ENCODE measurements around the gene RAB11A. TPM values are rescaled to one million over a fixed set of nuclear protein-coding genes. Genes with fewer than 3 reads are reported as not detected.
"Not testable (repeated sequence)": the region's sequence is repeated elsewhere in the genome, so short reads cannot be mapped to it uniquely, and the experiment has no call there.

RAB11A gene
- total RNA-seq, 1 donor from 2014 or later, result 192 TPM

DNA sequence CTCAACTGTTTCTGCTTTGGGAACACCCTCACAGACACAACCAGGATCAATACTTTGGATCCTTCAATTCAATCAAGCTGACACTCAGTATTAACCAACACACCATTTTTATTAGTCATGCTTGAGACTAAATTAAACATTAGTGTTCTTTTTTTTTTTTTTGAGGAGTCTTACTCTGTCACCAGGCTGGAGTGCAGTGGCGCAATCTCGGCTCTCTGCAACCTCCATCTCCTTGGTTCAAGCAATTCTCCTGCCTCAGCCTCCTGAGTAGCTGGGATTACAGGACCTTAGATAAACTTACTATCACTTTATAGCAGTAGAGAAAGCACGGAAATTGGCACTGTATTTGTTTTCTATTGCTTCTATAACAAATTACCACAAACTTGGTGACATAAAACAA, 2.0 kb upstream of the RAB11A start:
- DNase-seq (ENCODE audit: low spot score in 2 of 2), result no peak
- H3K9me3 ChIP-seq, result no peaks in the 10 kb centered on the region
- peaks cover 0 to 3% of the 10 kb centered on the region in 2 donors for H3K4me1 ChIP-seq
- no peaks in the 10 kb centered on the region for H3K27me3 ChIP-seq
- TF ChIP-seq, protein P1, sequence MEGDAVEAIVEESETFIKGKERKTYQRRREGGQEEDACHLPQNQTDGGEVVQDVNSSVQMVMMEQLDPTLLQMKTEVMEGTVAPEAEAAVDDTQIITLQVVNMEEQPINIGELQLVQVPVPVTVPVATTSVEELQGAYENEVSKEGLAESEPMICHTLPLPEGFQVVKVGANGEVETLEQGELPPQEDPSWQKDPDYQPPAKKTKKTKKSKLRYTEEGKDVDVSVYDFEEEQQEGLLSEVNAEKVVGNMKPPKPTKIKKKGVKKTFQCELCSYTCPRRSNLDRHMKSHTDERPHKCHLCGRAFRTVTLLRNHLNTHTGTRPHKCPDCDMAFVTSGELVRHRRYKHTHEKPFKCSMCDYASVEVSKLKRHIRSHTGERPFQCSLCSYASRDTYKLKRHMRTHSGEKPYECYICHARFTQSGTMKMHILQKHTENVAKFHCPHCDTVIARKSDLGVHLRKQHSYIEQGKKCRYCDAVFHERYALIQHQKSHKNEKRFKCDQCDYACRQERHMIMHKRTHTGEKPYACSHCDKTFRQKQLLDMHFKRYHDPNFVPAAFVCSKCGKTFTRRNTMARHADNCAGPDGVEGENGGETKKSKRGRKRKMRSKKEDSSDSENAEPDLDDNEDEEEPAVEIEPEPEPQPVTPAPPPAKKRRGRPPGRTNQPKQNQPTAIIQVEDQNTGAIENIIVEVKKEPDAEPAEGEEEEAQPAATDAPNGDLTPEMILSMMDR (IDR thresholded peaks at IDR 0.05), result no peak
- H3K4me3 ChIP-seq, result no peak overlapping the region
- intact Hi-C loops (cut with DNase I), result no loop called here
- no peak overlapping the region for H3K27ac ChIP-seq
- no peaks in the 10 kb centered on the region for H3K36me3 ChIP-seq

DNA sequence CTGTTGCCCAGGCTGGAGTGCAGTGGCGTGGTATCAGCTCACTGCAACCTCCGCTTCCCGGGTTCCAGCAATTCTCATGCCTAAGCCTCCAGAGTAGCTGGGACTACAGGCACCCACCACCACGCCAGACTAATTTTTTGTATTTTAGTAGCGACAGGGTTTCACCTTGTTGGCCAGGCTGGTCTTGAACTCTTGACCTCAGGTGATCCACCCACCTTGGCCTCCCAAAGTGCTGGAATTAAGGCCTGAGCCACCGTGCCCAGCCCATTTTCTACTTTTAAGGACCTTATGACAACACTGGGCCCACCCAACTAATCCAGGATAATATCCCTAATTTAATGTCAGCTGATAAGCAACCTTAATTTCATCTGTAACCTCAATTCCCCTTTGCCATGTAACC, 1.4 kb upstream of the RAB11A start:
- intact Hi-C loops (cut with DNase I); DNase-seq (ENCODE audit: low spot score in 2 of 2); H3K27me3 ChIP-seq; H3K4me1 ChIP-seq; H3K36me3 ChIP-seq; H3K9me3 ChIP-seq; H3K27ac ChIP-seq; H3K4me3 ChIP-seq: not testable (repeated sequence)

DNA sequence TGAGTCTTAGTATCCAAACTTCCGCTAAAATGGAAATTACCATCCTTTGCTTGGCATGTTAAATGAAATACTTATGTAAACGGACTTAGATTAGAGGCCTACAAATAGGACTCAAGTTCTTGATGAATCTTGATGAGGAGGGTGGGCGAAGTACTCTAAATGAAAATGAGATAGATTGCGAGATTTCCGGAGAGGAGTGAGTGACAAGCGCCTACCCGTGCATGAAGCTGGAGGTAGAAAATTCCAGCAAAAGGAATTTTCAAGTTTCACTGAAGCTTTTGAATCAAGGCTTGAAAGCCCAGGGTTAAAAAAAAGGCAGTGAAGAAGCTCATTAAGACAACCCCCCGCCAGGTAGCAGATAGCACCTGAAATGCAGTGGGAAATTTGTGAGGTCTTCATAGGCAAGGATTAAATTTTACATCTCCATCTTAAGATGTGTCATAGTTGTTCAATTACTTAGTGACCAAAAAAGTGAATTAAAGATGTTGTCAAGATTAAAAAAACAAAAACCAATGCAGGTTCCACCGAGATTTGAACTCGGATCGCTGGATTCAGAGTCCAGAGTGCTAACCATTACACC, 655 bp upstream of the RAB11A start:
- no peaks in the 10 kb centered on the region for H3K9me3 ChIP-seq
- H3K4me1 ChIP-seq, result peaks cover 3 to 5% of the 10 kb centered on the region in 2 donors
- H3K4me3 ChIP-seq, result peak overlapping the region; percentile 86 to 96
- TF ChIP-seq, protein P1 (IDR thresholded peaks at IDR 0.05), result no peak
- no peak for DNase-seq (ENCODE audit: low spot score in 2 of 2)
- H3K27ac ChIP-seq, result peak overlapping the region; percentile 95 to 97
- intact Hi-C loops (cut with DNase I), result loop anchor here (1.0 kb wide), 3 partner anchors 36 to 257 kb away; partner anchors contain the start of genes DENND4A and INTS14
- no peaks in the 10 kb centered on the region for H3K27me3 ChIP-seq
- no peaks in the 10 kb centered on the region for H3K36me3 ChIP-seq

DNA sequence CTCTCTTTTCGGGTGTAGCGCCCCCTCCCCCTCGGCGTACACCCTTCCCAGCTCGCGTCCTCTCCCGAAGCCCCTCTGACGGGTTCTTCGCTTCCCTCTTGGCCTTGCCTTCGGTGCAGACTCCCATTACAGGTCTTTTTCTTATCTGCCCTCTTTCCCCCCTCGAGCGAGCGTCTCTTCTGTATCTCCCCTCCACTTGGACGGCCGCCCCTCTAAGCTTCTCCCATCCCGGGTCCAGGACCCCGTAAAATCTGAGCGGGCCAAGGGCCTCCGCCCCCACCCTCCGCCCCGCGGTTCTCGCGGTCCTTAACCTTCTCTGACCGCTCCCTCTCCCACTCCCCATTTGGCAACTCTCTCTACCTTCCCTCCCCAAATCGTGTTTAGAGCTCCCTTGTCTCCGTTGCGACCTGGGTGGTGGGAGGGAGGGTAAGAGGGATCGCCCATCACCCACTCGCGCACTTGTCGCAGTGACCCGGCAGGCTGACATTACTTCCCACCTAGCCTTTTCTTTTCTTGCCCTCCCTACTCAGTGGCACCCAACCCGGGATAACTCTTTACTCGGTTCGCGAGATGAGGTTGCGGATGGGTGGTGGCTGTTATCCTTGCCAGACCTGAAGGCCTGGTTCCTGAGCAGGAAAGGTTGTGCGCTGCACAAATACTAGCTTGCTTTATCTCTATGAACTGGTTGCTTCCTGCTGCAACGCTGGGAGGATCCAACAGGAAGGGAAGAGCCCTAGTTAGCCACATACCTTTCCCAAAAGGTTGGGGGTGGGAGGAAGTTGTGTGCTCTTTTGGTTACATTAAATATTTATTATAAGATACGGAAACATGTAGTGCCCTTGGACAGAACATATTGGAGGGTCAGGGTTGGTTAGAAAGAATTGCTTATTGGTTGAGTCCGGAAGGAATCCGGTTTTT, 922 bp downstream of the RAB11A start:
- intact Hi-C loops (cut with DNase I), result loop anchor here (1.0 kb wide), 3 partner anchors 38 to 259 kb away; partner anchors contain the start of genes DENND4A and INTS14
- DNase-seq (ENCODE audit: low spot score in 2 of 2), result peak in 1 of 2 donors; percentile 73
- no peaks in the 10 kb centered on the region for H3K27me3 ChIP-seq
- peak overlapping the region; percentile 86 to 96 for H3K4me3 ChIP-seq
- H3K9me3 ChIP-seq, result no peaks in the 10 kb centered on the region
- peaks cover 3 to 5% of the 10 kb centered on the region in 2 donors for H3K4me1 ChIP-seq
- peaks cover 4 to 7% of the 10 kb centered on the region in 2 donors for H3K36me3 ChIP-seq
- TF ChIP-seq, protein P1 (IDR thresholded peaks at IDR 0.05), result no peak
- peak overlapping the region; percentile 95 to 97 for H3K27ac ChIP-seq

DNA sequence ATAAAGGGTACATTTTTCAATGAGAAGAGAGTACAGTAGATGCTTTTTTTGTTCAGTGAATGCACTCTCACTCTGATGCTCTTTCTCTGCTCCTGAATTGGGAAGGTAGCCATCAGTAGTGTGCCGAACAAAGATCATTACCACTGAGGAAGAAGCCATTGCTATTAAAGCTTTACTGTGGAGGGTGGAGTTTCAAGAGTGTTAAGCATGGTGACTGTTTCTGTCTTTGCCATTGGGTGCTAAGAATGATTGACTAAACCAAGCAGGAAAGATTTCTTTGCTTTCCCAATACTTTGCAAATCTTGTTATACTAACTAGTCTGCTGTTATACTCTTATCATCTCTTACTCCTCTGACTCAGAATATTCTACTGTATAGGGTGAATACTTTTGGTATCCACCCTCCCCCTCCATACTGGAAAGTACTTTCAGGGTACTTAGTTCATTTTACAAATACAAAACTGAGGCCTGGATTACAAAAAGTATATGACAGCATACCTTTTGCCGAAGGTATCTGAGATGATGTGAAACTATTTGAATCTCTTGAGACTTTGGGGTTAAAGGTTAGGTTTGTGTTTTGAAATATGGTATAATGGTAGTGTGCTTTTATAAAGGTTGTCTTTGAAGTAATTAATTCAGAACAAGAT, 1.7 kb downstream of the RAB11A start:
- H3K4me1 ChIP-seq, result peaks cover 3 to 5% of the 10 kb centered on the region in 2 donors
- peak overlapping the region; percentile 95 to 97 for H3K27ac ChIP-seq
- H3K9me3 ChIP-seq, result no peaks in the 10 kb centered on the region
- TF ChIP-seq, protein P1 (IDR thresholded peaks at IDR 0.05), result no peak
- intact Hi-C loops (cut with DNase I), result no loop called here
- peaks cover 5 to 7% of the 10 kb centered on the region in 2 donors for H3K36me3 ChIP-seq
- H3K4me3 ChIP-seq, result peak overlapping the region; percentile 86 to 96
- no peak for DNase-seq (ENCODE audit: low spot score in 2 of 2)
- H3K27me3 ChIP-seq, result no peaks in the 10 kb centered on the region

DNA sequence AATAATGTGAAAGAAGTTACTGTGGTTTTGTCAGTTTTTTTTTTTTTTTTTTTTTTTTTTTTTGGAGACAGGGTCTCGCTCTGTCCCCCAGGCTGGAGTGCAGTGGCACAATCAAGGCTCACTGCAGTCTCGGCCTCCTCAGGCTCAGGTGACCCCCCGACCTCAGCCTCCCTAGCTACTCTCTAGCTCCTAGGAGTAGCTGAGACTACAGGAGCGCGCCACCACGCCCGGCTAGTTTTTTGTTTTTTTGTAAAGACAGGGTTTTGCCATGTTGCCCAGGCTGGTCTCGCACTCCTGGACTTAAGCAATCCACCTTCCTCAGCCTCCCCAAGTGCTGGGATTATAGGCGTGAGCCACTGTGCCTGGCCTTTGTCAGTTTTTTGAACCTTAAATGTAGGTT, 2.6 kb downstream of the RAB11A start:
- H3K4me3 ChIP-seq; H3K4me1 ChIP-seq; H3K27me3 ChIP-seq; intact Hi-C loops (cut with DNase I); DNase-seq (ENCODE audit: low spot score in 2 of 2); H3K9me3 ChIP-seq: not testable (repeated sequence)
- peaks cover 11 to 15% of the 10 kb centered on the region in 2 donors for H3K36me3 ChIP-seq
- H3K27ac ChIP-seq, result peak overlapping the region in 1 of 2 donors; percentile 14

DNA sequence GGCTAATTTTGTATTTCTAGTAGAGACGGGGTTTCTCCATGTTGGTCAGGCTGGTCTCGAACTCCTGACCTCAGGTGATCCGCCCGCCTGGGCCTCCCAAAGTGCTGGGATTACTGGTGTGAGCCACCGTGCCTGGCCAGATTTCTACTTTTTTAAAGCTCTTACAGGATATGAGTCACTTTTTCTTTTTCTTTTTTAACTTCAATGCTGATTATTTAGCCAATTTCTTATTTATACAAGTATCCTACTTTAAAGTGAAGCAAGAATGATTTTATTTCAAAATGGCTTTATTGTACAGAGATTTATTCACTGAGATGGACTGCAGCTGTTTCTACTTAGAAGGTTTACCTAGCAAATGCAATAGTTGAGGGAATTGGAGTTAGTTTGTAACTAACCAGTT, 3.3 kb downstream of the RAB11A start:
- DNase-seq (ENCODE audit: low spot score in 2 of 2); H3K4me1 ChIP-seq; H3K9me3 ChIP-seq; intact Hi-C loops (cut with DNase I); H3K4me3 ChIP-seq; H3K27me3 ChIP-seq: not testable (repeated sequence)
- Histone ChIP-seq H3K36me3 (peaks cover 13 to 17% of the 10 kb centered on the region in 2 donors), H3K27ac (peak overlapping the region; percentile 14 to 27)

Measured in ascending aorta (tissue), 2 donors.